A549 treated with DMSO at 1 μM for 4 hours (cell line): ENCODE measurements around the gene TCHP. TPM values are rescaled to one million over a fixed set of nuclear protein-coding genes. Genes with fewer than 3 reads are reported as not detected.

ENCODE experiments used
- total RNA-seq: library from RNA; stranded (reverse); fragments of 200-300 nt; extraction: Qiagen RNA extraction; gene quantifications from 5 replicates; pipeline ENCODE4 v1.2.3, GENCODE V29; 2022; ENCODE audit warnings: low read depth

Gene TCHP
- total RNA-seq, result 16.1 to 20.1 TPM (median 17.9 TPM) in 5 replicates

GRCh38 chr12:109899783-109900751 lies at the start of gene TCHP:
Gene TCHP (plus strand): TSS chr12:109900274. CDS start chr12:109903027, 2,753 bp downstream.

GRCh38 chr12:109880043-109880931 lies 19.8 kb upstream of the TCHP start, which contains the start of gene GLTP:
Gene GLTP (minus strand): TSS chr12:109880541. CDS start chr12:109880374, 167 bp downstream.

Other genes starting within 250 kb of the TCHP start
- gene FAM222A, start 186.4 kb upstream of the TCHP start, total RNA-seq, result 3.9 to 7.6 TPM (median 6.5 TPM) in 5 replicates
- gene TRPV4, start 66.9 kb upstream of the TCHP start, total RNA-seq, result 0.03 to 0.08 TPM (median 0.06 TPM) in 3 of 5 replicates, not detected in the others
- gene GLTP, start 19.7 kb upstream of the TCHP start, total RNA-seq, result 19.9 to 22.7 TPM (median 21.4 TPM) in 5 replicates
- gene GIT2, start 96.1 kb downstream of the TCHP start, total RNA-seq, result 16.4 to 22.5 TPM (median 21.6 TPM) in 5 replicates
- gene ANKRD13A, start 99.2 kb downstream of the TCHP start, total RNA-seq, result 16.2 to 24.2 TPM (median 19.7 TPM) in 5 replicates
- gene C12orf76, start 148.2 kb downstream of the TCHP start, total RNA-seq, result 6.7 to 7.7 TPM (median 7.7 TPM) in 5 replicates
- 16.0 to 24.4 TPM (median 21.5 TPM) in 5 replicates for gene IFT81, start 224.1 kb downstream of the TCHP start, total RNA-seq